GM19324 (cell line): ENCODE data around the gene RPAP2.
"Not testable (repeated sequence)": the region's sequence is repeated elsewhere in the genome, so short reads cannot be mapped to it uniquely, and the experiment has no call there.

Experiments
- ATAC-seq: cut with Tn5 transposase; IDR thresholded peaks from one replicate; pipeline ENCODE4 v1.9.1; 2021; ENCODE audit warnings: mild to moderate bottlenecking, moderate library complexity; ENCODE audit not compliant: unreplicated experiment, low FRiP score

Gene RPAP2

GRCh38 chr1:92298573-92299476 lies at the start of gene RPAP2, which contains the start of gene GLMN:
Gene RPAP2 (plus strand): TSS chr1:92299059. CDS start chr1:92299074, 15 bp downstream.
Gene GLMN (minus strand): TSS chr1:92298987. CDS start chr1:92297999, 988 bp downstream.
- ATAC-seq, result peak; percentile 99

- not testable (repeated sequence) for ATAC-seq
Observed at GRCh38 chr1:92254714-92255113, 44.1 kb upstream of the RPAP2 start.

- no peak for ATAC-seq
Observed at GRCh38 chr1:92259350-92259749, 39.5 kb upstream of the RPAP2 start.

- ATAC-seq, result no peak
Observed at GRCh38 chr1:92262516-92262915, 36.3 kb upstream of the RPAP2 start.

- ATAC-seq, result no peak
Observed at GRCh38 chr1:92273039-92273438, 25.8 kb upstream of the RPAP2 start.

GRCh38 chr1:92274939-92275338 lies 23.9 kb upstream of the RPAP2 start:
- ATAC-seq, result no peak

GRCh38 chr1:92276082-92276481 lies 22.8 kb upstream of the RPAP2 start:
- ATAC-seq, result no peak

GRCh38 chr1:92277105-92277723 lies 21.6 kb upstream of the RPAP2 start:
- no peak for ATAC-seq

- ATAC-seq, result not testable (repeated sequence)
Observed at GRCh38 chr1:92279781-92280180, 19.1 kb upstream of the RPAP2 start.

- not testable (repeated sequence) for ATAC-seq
Observed at GRCh38 chr1:92281411-92281810, 17.4 kb upstream of the RPAP2 start.

- ATAC-seq, result no peak
Observed at GRCh38 chr1:92291372-92291999, 7.4 kb upstream of the RPAP2 start.

- no peak for ATAC-seq
Observed at GRCh38 chr1:92298213-92298572, 666 bp upstream of the RPAP2 start.

- no peak for ATAC-seq
Observed at GRCh38 chr1:92299477-92300150, 755 bp downstream of the RPAP2 start.

- ATAC-seq, result no peak
Observed at GRCh38 chr1:92301021-92301420, 2.2 kb downstream of the RPAP2 start.

- no peak for ATAC-seq
Observed at GRCh38 chr1:92306020-92306419, 7.2 kb downstream of the RPAP2 start.

GRCh38 chr1:92307980-92308379 lies 9.1 kb downstream of the RPAP2 start:
- ATAC-seq, result no peak

GRCh38 chr1:92310185-92310597 lies 11.3 kb downstream of the RPAP2 start:
- ATAC-seq, result no peak

- no peak for ATAC-seq
Observed at GRCh38 chr1:92314024-92314423, 15.2 kb downstream of the RPAP2 start.

GRCh38 chr1:92315766-92316599 lies 17.1 kb downstream of the RPAP2 start:
- ATAC-seq, result no peak
